AG04449 (cell line): ENCODE measurements around the gene RFC5.
A peak's percentile ranks its signal among the peaks of the same experiment; 100 is the strongest.

Experiments
- CTCF ChIA-PET: fragments of 350-600 bp; formaldehyde crosslinking; extraction: SDS; loops from one replicate; lab custom pipeline; 2021; ENCODE audit warnings: antibody characterized with exemption; lab: Yijun Ruan, JAX
- POLR2A ChIA-PET: fragments of 400-600, 350-600 bp; formaldehyde crosslinking; extraction: SDS; loops from one replicate; lab custom pipeline; 2020; ENCODE audit warnings: antibody characterized with exemption, inconsistent platforms; lab: Yijun Ruan, JAX
- DNase-seq: peaks from one replicate; pipeline ENCODE4 v3.0.0-alpha.2; 2010; ENCODE audit warnings: low read depth, low spot score
- H3K4me3 ChIP-seq: 2 replicates; pipeline ENCODE4 v1.5.1; 2011; ENCODE audit warnings: low read depth, mild to moderate bottlenecking, control low read depth, low read length
- CTCF ChIP-seq: IDR thresholded peaks from one replicate; pipeline ENCODE4 v1.5.1; 2011; ENCODE audit warnings: mild to moderate bottlenecking, moderate library complexity, low read length, control low read depth, inconsistent platforms; ENCODE audit not compliant: insufficient read depth; ENCODE audit errors: missing control alignments

RFC5 gene

GRCh38 chr12:118032188-118032587 lies 15.7 kb downstream of the RFC5 start:
- no peak for TF ChIP-seq CTCF
- no peak for DNase-seq
- ChIA-PET CTCF (interaction anchor here (0.6 to 10.1 kb wide), 5 partner anchors 12 to 346 kb away, joined by 3 to 233 read pairs (median 5); no protein-coding TSS in a partner anchor), POLR2A (no interaction called here)
- H3K4me3 ChIP-seq = no peak overlapping the region

DNA sequence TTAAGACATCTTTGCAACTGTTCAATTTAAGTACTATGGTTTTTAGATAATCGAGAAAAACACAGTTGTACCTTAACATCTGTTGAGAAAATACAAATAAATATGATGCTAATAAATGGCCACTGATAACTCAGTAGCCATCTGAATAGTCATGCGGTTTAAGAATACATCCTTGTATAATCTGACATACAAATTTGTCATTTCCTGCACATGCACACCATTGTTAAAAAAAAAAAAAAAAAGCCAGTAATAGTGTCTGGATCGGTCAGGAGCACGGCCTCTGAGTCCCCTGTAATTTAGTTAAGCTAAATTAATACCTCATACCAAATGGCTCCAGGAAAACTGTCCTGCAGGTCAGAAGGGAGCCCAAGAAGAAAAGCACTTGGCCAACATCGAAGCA lies 16.8 kb downstream of the RFC5 start:
- CTCF ChIA-PET = interaction anchor here (0.9 to 10.1 kb wide), 5 partner anchors 10 to 176 kb away, joined by 3 to 233 read pairs (median 30); no protein-coding TSS in a partner anchor
- no peak for DNase-seq
- POLR2A ChIA-PET = no interaction called here

DNA sequence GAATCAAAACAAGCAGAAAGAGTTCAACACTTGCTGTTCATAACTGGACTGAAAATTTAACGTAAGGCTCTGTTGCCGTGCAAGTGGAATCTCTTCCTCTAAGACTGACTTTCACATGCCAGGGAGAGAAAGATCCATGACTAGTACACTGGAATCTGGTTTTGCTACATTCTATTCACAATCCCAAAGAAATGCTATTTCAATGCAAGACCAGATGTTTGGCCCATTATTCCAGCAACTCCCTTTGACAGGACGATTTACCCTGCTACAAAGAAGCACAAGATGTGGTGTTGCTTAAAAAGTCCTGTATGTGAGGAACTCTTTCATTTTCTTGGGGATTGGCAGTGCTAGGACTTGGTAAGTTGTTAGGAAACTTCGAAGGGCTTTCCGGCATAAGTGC lies 17.4 kb downstream of the RFC5 start:
- no peak for DNase-seq

More for the DNA sequence above, 16.8 kb downstream of the RFC5 start:
- TF ChIP-seq CTCF = no peak
- H3K4me3 ChIP-seq = no peak overlapping the region

GRCh38 chr12:118034429-118035189 lies 18.1 kb downstream of the RFC5 start:
- no peak overlapping the region for H3K4me3 ChIP-seq
- peak; percentile 61 for TF ChIP-seq CTCF
- ChIA-PET CTCF (interaction anchor here (0.7 to 10.1 kb wide), 24 partner anchors 9 to 351 kb away, joined by 3 to 233 read pairs (median 4); partner anchors contain the start of genes RFC5 and WSB2), POLR2A (interaction anchor here (1.7 kb wide), 1 partner anchor 10 kb away, joined by 5 read pairs; no protein-coding TSS in a partner anchor)
- no peak for DNase-seq

More for the DNA sequence above, 17.4 kb downstream of the RFC5 start:
- ChIA-PET POLR2A (interaction anchor here (1.7 kb wide), 1 partner anchor 10 kb away, joined by 5 read pairs; no protein-coding TSS in a partner anchor), CTCF (interaction anchor here (0.9 to 10.1 kb wide), 12 partner anchors 8 to 352 kb away, joined by 3 to 233 read pairs (median 6); partner anchors contain the start of gene WSB2)
- no peak overlapping the region for H3K4me3 ChIP-seq
- TF ChIP-seq CTCF = no peak

DNA sequence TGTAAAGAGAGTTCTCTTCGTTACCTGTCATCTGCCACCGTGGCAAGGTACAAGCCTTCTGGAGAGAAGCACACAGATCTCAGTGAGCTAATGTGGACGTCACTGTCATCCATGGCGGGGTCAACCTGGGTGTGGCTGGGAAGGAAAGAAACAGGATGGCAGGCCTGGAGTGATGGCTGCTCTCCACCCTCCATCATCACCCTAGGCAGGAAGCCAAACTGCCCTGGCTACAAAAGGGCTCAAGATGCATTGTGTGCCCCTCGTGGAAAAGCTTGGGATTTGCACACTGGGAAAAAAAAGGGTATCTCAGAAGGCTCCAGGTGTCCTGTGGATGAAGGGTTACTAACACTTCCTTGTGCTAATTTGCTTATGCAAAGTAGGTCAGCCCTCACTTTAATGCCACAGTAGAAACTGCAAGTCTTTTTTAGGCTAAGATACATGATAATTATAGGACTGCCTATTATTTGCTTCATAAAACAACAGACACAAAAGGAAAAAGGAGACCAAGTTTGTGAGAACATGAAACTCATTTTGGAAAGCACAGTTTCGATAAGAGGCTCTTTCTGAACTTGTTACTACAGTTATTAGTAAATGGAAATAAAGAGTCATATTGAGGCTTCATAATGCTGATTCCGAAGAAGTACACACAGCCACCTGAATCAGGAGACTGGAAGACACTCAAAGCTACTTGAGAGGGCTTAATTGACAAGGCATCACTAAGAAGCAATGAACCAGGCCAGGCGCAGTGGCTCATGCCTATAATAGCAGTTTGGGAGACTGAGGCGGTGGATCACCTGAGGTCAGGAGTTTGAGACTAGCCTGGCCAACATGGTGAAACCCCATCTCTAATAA lies 18.9 kb downstream of the RFC5 start:
- ChIA-PET POLR2A (interaction anchor here (1.7 kb wide), 1 partner anchor 9 kb away, joined by 5 read pairs; no protein-coding TSS in a partner anchor), CTCF (interaction anchor here (0.7 to 10.1 kb wide), 20 partner anchors 10 to 340 kb away, joined by 3 to 233 read pairs (median 4); partner anchors contain the start of gene RFC5)
- peak; percentile 13 for TF ChIP-seq CTCF
- no peak overlapping the region for H3K4me3 ChIP-seq
- no peak for DNase-seq
